Stomach (tissue), 4 donors: Measurements from ENCODE around the gene DCP2.

Source experiments
- POLR2A ChIP-seq, 4 donors: fragments of 450-650 bp; IDR thresholded peaks; one replicate each; pipeline ENCODE4 v1.6.1; 2016; ENCODE audit warnings: antibody characterized with exemption in 4 of 4, control low read depth in 2 of 4, mild to moderate bottlenecking in 1 of 4, moderate library complexity in 1 of 4
- POLR2AphosphoS5 ChIP-seq, 3 donors: sonication (generic); formaldehyde crosslinking; IDR thresholded peaks; one replicate each; pipeline ENCODE4 v1.6.1; 2016; ENCODE audit warnings: antibody characterized with exemption in 3 of 3
- TF ChIP-seq, protein P1 (sequence below), 7 experiments: fragments of 450-650 bp in 4 of 7; fragments of 200-600 bp in 3 of 7; sonication (generic) in 3 of 7; IDR thresholded peaks; one replicate each; pipeline ENCODE4 v1.5.1; 2016 to 2019; ENCODE audit warnings: antibody characterized with exemption in 7 of 7, control low read depth in 2 of 7, mild to moderate bottlenecking in 1 of 7

DNA sequence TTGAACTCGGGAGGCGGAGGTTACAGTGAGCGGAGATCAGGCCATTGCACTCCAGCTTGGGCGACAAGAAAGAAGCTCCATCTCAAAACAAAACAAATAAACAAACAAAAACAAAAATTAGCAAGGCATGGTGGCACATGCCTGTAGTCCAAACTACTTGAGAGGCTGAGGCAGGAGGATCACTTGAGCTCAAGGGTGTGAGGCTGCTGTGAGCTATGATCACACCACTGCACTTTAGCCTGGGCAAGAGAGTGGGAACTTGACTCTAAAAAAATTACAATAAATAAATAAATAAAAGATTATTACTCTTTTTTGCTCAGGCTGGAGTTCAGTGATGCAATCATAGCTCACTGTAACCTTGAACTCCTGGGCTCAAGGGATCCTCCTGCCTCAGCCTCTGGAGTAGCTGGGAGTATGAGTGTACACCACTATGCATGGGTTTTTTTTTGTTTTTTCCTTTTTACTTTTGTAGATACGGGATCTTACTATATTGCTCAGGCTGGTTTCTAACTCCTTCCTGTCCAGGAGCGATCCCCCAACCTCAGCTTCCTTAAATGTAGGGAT lies 9.0 kb upstream of the DCP2 start:
- TF ChIP-seq, protein P1, sequence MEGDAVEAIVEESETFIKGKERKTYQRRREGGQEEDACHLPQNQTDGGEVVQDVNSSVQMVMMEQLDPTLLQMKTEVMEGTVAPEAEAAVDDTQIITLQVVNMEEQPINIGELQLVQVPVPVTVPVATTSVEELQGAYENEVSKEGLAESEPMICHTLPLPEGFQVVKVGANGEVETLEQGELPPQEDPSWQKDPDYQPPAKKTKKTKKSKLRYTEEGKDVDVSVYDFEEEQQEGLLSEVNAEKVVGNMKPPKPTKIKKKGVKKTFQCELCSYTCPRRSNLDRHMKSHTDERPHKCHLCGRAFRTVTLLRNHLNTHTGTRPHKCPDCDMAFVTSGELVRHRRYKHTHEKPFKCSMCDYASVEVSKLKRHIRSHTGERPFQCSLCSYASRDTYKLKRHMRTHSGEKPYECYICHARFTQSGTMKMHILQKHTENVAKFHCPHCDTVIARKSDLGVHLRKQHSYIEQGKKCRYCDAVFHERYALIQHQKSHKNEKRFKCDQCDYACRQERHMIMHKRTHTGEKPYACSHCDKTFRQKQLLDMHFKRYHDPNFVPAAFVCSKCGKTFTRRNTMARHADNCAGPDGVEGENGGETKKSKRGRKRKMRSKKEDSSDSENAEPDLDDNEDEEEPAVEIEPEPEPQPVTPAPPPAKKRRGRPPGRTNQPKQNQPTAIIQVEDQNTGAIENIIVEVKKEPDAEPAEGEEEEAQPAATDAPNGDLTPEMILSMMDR (IDR thresholded peaks at IDR 0.05) = no peak
- no peak for TF ChIP-seq POLR2A (IDR thresholded peaks at IDR 0.05)
- no peak for TF ChIP-seq POLR2AphosphoS5 (IDR thresholded peaks at IDR 0.05)
